B cell (primary cell): ENCODE measurements around the gene CYTIP. TPM values are rescaled to one million over a fixed set of nuclear protein-coding genes. Genes with fewer than 3 reads are reported as not detected.

Source experiments
- ATAC-seq: fragments of 200-7000 bp; cut with Tn5 transposase; one replicate; pipeline ENCODE4 v1.10.0; 2021; ENCODE audit warnings: low read depth, mild to moderate bottlenecking, moderate number of reproducible peaks, moderate library complexity
- CTCF ChIA-PET: fragments of 350-600 bp; sonication (Branson Sonifier 250); formaldehyde crosslinking; loops from one replicate; lab custom pipeline; 2021; ENCODE audit warnings: antibody characterized with exemption, inconsistent platforms; lab: Charles Lee
- POLR2A ChIA-PET: fragments of 350-600 bp; sonication (Branson Sonifier 250); formaldehyde crosslinking; loops from one replicate; lab custom pipeline; 2021; ENCODE audit warnings: antibody characterized with exemption; lab: Charles Lee
- DNase-seq: peaks from one replicate; pipeline ENCODE4 v3.0.0; 2013
- H2AFZ ChIP-seq: 2 replicates; pipeline ENCODE4 v1.6.1; 2012; ENCODE audit warnings: mild to moderate bottlenecking, low read depth, low read length; ENCODE audit not compliant: insufficient read depth, poor library complexity, severe bottlenecking
- H3K27ac ChIP-seq, 2 donors: 1 replicate in 1 of 2; 2 replicates in 1 of 2; pipeline ENCODE4 v1.5.1; 2012 to 2013; ENCODE audit warnings: low read length in 2 of 2, mild to moderate bottlenecking in 2 of 2, moderate library complexity in 1 of 2
- H3K27me3 ChIP-seq, 4 experiments: fragments of 200-600 bp in 1 of 4; sonication (generic) in 1 of 4; replicated peaks in 1 of 4; 1 replicate in 2 of 4; 2 replicates in 2 of 4; pipeline versions ENCODE4 v1.6.1 to v1.7.0; 2013 to 2016; ENCODE audit warnings: low read length in 3 of 4, mild to moderate bottlenecking in 2 of 4, mixed read lengths in 1 of 4, moderate library complexity in 1 of 4; ENCODE audit not compliant: insufficient read depth in 4 of 4, control insufficient read depth in 3 of 4; ENCODE audit errors: control extremely low read depth in 1 of 4
- H3K36me3 ChIP-seq, 2 experiments: replicated peaks in 1 of 2; 1 replicate in 1 of 2; 2 replicates in 1 of 2; pipeline versions ENCODE4 v1.6.1 to v1.7.1; 2013; ENCODE audit warnings: low read length in 1 of 2; ENCODE audit not compliant: insufficient read depth in 2 of 2, control insufficient read depth in 1 of 2; ENCODE audit errors: control extremely low read depth in 1 of 2, extremely low read depth in 1 of 2
- H3K4me1 ChIP-seq, 2 donors: fragments of 200-600 bp in 1 of 2; sonication (generic) in 1 of 2; 1 replicate in 1 of 2; 2 replicates in 1 of 2; pipeline versions ENCODE4 v1.5.1 to v1.6.1; 2013 to 2017; ENCODE audit warnings: low read length in 2 of 2; ENCODE audit not compliant: control insufficient read depth in 2 of 2, insufficient read depth in 2 of 2
- H3K4me2 ChIP-seq: replicated peaks from 2 replicates; pipeline ENCODE3; 2012; ENCODE audit warnings: mild to moderate bottlenecking, low read depth, low read length; ENCODE audit not compliant: poor library complexity, severe bottlenecking
- H3K4me3 ChIP-seq, 5 experiments: fragments of 200-600 bp in 1 of 5; sonication (generic) in 1 of 5; 1 replicate in 3 of 5; 2 replicates in 2 of 5; pipeline versions ENCODE4 v1.5.1 to v1.7.0; 2011 to 2016; ENCODE audit warnings: low read length in 4 of 5, mild to moderate bottlenecking in 4 of 5, low read depth in 2 of 5, control low read depth in 1 of 5, moderate library complexity in 1 of 5; ENCODE audit not compliant: insufficient read depth in 1 of 5; ENCODE audit errors: control extremely low read depth in 1 of 5, extremely low read depth in 1 of 5
- H3K79me2 ChIP-seq: fragments of 200-600 bp; sonication (generic); one replicate; pipeline ENCODE4 v1.6.0; 2016; ENCODE audit warnings: low read length; ENCODE audit not compliant: control insufficient read depth, insufficient read depth
- H3K9ac ChIP-seq: fragments of 200-600 bp; sonication (generic); 2 replicates; pipeline ENCODE4 v1.6.1; 2017; ENCODE audit warnings: mild to moderate bottlenecking, low read length, moderate library complexity
- H3K9me3 ChIP-seq, 3 donors: one replicate each; pipeline versions ENCODE4 v1.6.1 to v1.7.1; 2013; ENCODE audit warnings: low read length in 2 of 3; ENCODE audit not compliant: control insufficient read depth in 2 of 3, insufficient read depth in 1 of 3; ENCODE audit errors: control extremely low read depth in 1 of 3
- H4K20me1 ChIP-seq: 2 replicates; pipeline ENCODE4 v1.6.0; 2012; ENCODE audit warnings: mild to moderate bottlenecking, low read length; ENCODE audit not compliant: insufficient read depth, control insufficient read depth, poor library complexity, severe bottlenecking
- H3K27ac Mint-ChIP-seq: one replicate; pipeline ENCODE4 v1.8.0; 2021; ENCODE audit warnings: mixed read lengths
- H3K27me3 Mint-ChIP-seq: one replicate; pipeline ENCODE4 v1.8.0; 2021; ENCODE audit warnings: mixed read lengths
- H3K4me1 Mint-ChIP-seq: one replicate; pipeline ENCODE4 v1.8.0; 2021; ENCODE audit warnings: mixed read lengths
- H3K4me3 Mint-ChIP-seq: one replicate; pipeline ENCODE4 v1.8.0; 2021; ENCODE audit warnings: mixed read lengths
- H3K9me3 Mint-ChIP-seq: one replicate; pipeline ENCODE4 v1.8.0; 2022; ENCODE audit warnings: mixed read lengths; ENCODE audit not compliant: insufficient read depth
- CTCF ChIP-seq: fragments of 200-600 bp; IDR thresholded peaks from one replicate; pipeline ENCODE4 v1.8.0; 2022; ENCODE audit warnings: antibody characterized with exemption, mild to moderate bottlenecking
- EZH2 ChIP-seq: IDR thresholded peaks from 2 replicates; pipeline ENCODE4 v1.6.1; 2012; ENCODE audit warnings: borderline replicate concordance, low read depth, mild to moderate bottlenecking, moderate library complexity, low read length; ENCODE audit not compliant: insufficient read depth, poor library complexity, severe bottlenecking
- WGBS: methylation state at CpG from one replicate; pipeline ENCODE4 v1.1.5; 2013; ENCODE audit warnings: missing lambda C conversion rate; ENCODE audit not compliant: insufficient coverage; 5-methylcytosine and 5-hydroxymethylcytosine counted together
- intact Hi-C: fragments of 100-400 bp; cut with micrococcal nuclease; formaldehyde crosslinking; loops from one replicate; pipeline ENCODE4 v1.10.0; 2022
- polyA plus RNA-seq: library from polyadenylated mRNA; depleted of rRNA; stranded (reverse); fragments of >200 nt; gene quantifications from 2 replicates; pipeline ENCODE4 v1.2.3, GENCODE V29; 2012
- total RNA-seq, 2 donors: library from RNA; stranded (reverse); fragments of 120-200 nt in 1 of 2; gene quantifications; 1 replicate in 1 of 2; 2 replicates in 1 of 2; pipeline versions ENCODE4 v1.2.3 to v1.2.4, GENCODE V29; 2013 to 2022

The CYTIP gene
- total and polyA plus RNA-seq, 2 donors (not counting 1 experiment from before 2014, with no cell fraction given): 73.0 to 327 TPM

GRCh38 chr2:157427003-157427921, 16.6 kb downstream of the CYTIP start:
- Histone ChIP-seq H2AFZ (no peak overlapping the region), H3K36me3 (peaks cover 23 to 96% of the 10 kb centered on the region in 2 experiments), H3K4me1 (peaks cover 27 to 30% of the 10 kb centered on the region in 2 donors), H3K9ac (no peak overlapping the region), H3K79me2 (peaks cover 53% of the 10 kb centered on the region), H3K27me3 (no peaks in the 10 kb centered on the region), H3K27ac (peak overlapping the region; percentile 15 to 70), H3K4me2 (no peak overlapping the region), H3K4me3 (no peak overlapping the region), H4K20me1 (peaks cover 16% of the 10 kb centered on the region), H3K9me3 (peaks cover 0 to 11% (median 3%) of the 10 kb centered on the region in 3 donors)
- ATAC-seq (no peak), DNase-seq (no peak)
- intact Hi-C loops: no loop called here
- TF ChIP-seq EZH2 (no peak), CTCF (no peak)
- 0% methylated on average over 1 of the region's 6 CpGs for WGBS
- no peak overlapping the region for H3K4me3 Mint-ChIP-seq
- H3K27me3 Mint-ChIP-seq: no peaks in the 10 kb centered on the region
- peak overlapping the region; percentile 12 for H3K27ac Mint-ChIP-seq
- ChIA-PET CTCF (interaction anchor here (0.7 to 1.8 kb wide), 10 partner anchors 9 to 951 kb away, joined by 3 to 5 read pairs (median 3); partner anchors contain the start of gene ERMN), POLR2A (interaction anchor here (0.7 kb wide), 1 partner anchor 63 kb away, joined by 3 read pairs; no protein-coding TSS in a partner anchor)
- H3K9me3 Mint-ChIP-seq: no peaks in the 10 kb centered on the region
- H3K4me1 Mint-ChIP-seq: peaks cover 51% of the 10 kb centered on the region
